HCT116 (cell line): ENCODE results near the gene SKI. TPM values are rescaled to one million over a fixed set of nuclear protein-coding genes. Genes with fewer than 3 reads are reported as not detected.

Experiments used
- ATAC-seq: fragments of 200-7000 bp; cut with Tn5 transposase; 2 replicates; pipeline ENCODE4 v1.9.1; 2020; ENCODE audit warnings: mild to moderate bottlenecking, moderate library complexity
- BruUV-seq: library from RNA; stranded (reverse); fragments of 400-500 nt; replicated peaks from 2 replicates; lab custom pipeline; 2021; lab: Mats Ljungman, UMichigan
- CTCF ChIA-PET: fragments of 300-600 bp; sonication (Branson Sonifier 250); formaldehyde crosslinking; loops from one replicate; lab custom pipeline; 2021; ENCODE audit warnings: antibody characterized with exemption; lab: Charles Lee
- POLR2A ChIA-PET: fragments of 300-600, 350-600 bp; sonication (Branson Sonifier 250); formaldehyde crosslinking; loops from one replicate; lab custom pipeline; 2021; ENCODE audit warnings: antibody characterized with exemption; lab: Charles Lee
- RAD21 ChIA-PET, 2 experiments: fragments of 300-600 bp; sonication (Branson Sonifier 250); formaldehyde crosslinking; loops; one replicate each; lab custom pipeline; 2023; ENCODE audit warnings: low total read pairs in 2 of 2; ENCODE audit not compliant: uncharacterized antibody in 2 of 2, unreplicated experiment in 2 of 2, low non-redundant PET in 1 of 2; lab: Charles Lee
- DNase-seq: peaks from one replicate; pipeline ENCODE4 v3.0.0-alpha.2; 2010; ENCODE audit warnings: low read depth, low spot score
- H2AFZ ChIP-seq: fragments of 200-600 bp; shearing (Covaris generic), sonication (generic); 2 replicates; pipeline ENCODE4 v1.6.1; 2017; ENCODE audit warnings: low read depth, mixed run types, mixed read lengths, antibody characterized with exemption, low read length; ENCODE audit not compliant: poor library complexity, severe bottlenecking
- H3K27ac ChIP-seq: 2 replicates; pipeline ENCODE4 v1.5.1; 2012; ENCODE audit warnings: low read depth, low read length
- H3K27me3 ChIP-seq: fragments of 200-600 bp; sonication (generic); 2 replicates; pipeline ENCODE4 v1.6.1; 2016; ENCODE audit warnings: mixed run types, low read length, mixed read lengths; ENCODE audit not compliant: insufficient read depth
- H3K36me3 ChIP-seq, 2 experiments: fragments of 200-500 bp in 1 of 2; fragments of 200-600 bp in 1 of 2; sonication (Bioruptor generic) in 1 of 2; sonication (generic) in 1 of 2; 2 replicates each; pipeline versions ENCODE4 v1.5.1 to v1.6.1; 2014 to 2016; ENCODE audit warnings: low read length in 2 of 2, inconsistent platforms in 1 of 2, mixed read lengths in 1 of 2, mixed run types in 1 of 2; ENCODE audit not compliant: insufficient read depth in 2 of 2, control insufficient read depth in 1 of 2
- H3K4me1 ChIP-seq, 2 experiments: fragments of 200-600 bp in 1 of 2; sonication (generic) in 1 of 2; 2 replicates each; pipeline versions ENCODE4 v1.5.1 to v1.6.1; 2012 to 2017; ENCODE audit warnings: low read length in 2 of 2, inconsistent platforms in 1 of 2, mild to moderate bottlenecking in 1 of 2, mixed read lengths in 1 of 2, mixed run types in 1 of 2, moderate library complexity in 1 of 2; ENCODE audit not compliant: insufficient read depth in 2 of 2, control insufficient read depth in 1 of 2
- H3K4me2 ChIP-seq: fragments of 200-600 bp; sonication (generic); 2 replicates; pipeline ENCODE4 v1.6.1; 2017; ENCODE audit warnings: mixed run types, low read length, mixed read lengths
- H3K4me3 ChIP-seq, 2 experiments: fragments of 200-600 bp in 1 of 2; sonication (generic) in 1 of 2; replicated peaks in 1 of 2; 2 replicates each; pipeline ENCODE4 v1.5.1; 2011 to 2016; ENCODE audit warnings: low read length in 2 of 2, control low read depth in 1 of 2, low read depth in 1 of 2, mild to moderate bottlenecking in 1 of 2, mixed read lengths in 1 of 2, mixed run types in 1 of 2
- H3K79me2 ChIP-seq: fragments of 200-600 bp; sonication (generic); 2 replicates; pipeline ENCODE4 v1.6.1; 2017; ENCODE audit warnings: mild to moderate bottlenecking, mixed run types, low read length, moderate library complexity, mixed read lengths; ENCODE audit not compliant: insufficient read depth
- H3K9ac ChIP-seq: fragments of 200-600 bp; sonication (generic); 2 replicates; pipeline ENCODE4 v1.6.1; 2016; ENCODE audit warnings: low read length, mixed read lengths
- H3K9me2 ChIP-seq: fragments of 200-600 bp; sonication (generic), shearing (Covaris generic); 2 replicates; pipeline ENCODE4 v1.6.1; 2017; ENCODE audit warnings: mixed run types, mild to moderate bottlenecking, moderate library complexity; ENCODE audit not compliant: insufficient read depth
- H3K9me3 ChIP-seq, 2 experiments: fragments of 200-500 bp in 1 of 2; fragments of 200-600 bp in 1 of 2; sonication (Bioruptor generic) in 1 of 2; sonication (generic) in 1 of 2; 2 replicates each; pipeline ENCODE4 v1.6.1; 2014 to 2017; ENCODE audit warnings: low read length in 2 of 2, mixed read lengths in 2 of 2, inconsistent platforms in 1 of 2, low read depth in 1 of 2, mild to moderate bottlenecking in 1 of 2, mixed run types in 1 of 2, moderate library complexity in 1 of 2; ENCODE audit not compliant: control insufficient read depth in 1 of 2, insufficient read depth in 1 of 2
- H4K20me1 ChIP-seq: fragments of 200-600 bp; sonication (generic), shearing (Covaris generic); 2 replicates; pipeline ENCODE4 v1.6.1; 2017; ENCODE audit warnings: mixed run types, mild to moderate bottlenecking, moderate library complexity; ENCODE audit not compliant: insufficient read depth
- CEBPB ChIP-seq: IDR thresholded peaks from 2 replicates; pipeline ENCODE4 v1.6.1; 2012; ENCODE audit warnings: low read depth
- EGR1 ChIP-seq: IDR thresholded peaks from 2 replicates; pipeline ENCODE4 v1.6.1; 2012; ENCODE audit warnings: low read depth
- ELF1 ChIP-seq: IDR thresholded peaks from 2 replicates; pipeline ENCODE4 v1.6.1; 2012; ENCODE audit warnings: low read depth, borderline replicate concordance
- EZH2 ChIP-seq: fragments of 200-600 bp; sonication (generic); IDR thresholded peaks from 2 replicates; pipeline ENCODE4 v1.6.1; 2017; ENCODE audit warnings: antibody characterized with exemption, mixed run types
- EZH2phosphoT487 ChIP-seq: fragments of 200-600 bp; IDR thresholded peaks from 2 replicates; pipeline ENCODE4 v1.6.1; 2018; ENCODE audit warnings: antibody characterized with exemption, borderline replicate concordance
- JUND ChIP-seq: IDR thresholded peaks from 2 replicates; pipeline ENCODE4 v1.6.1; 2012
- POLR2A ChIP-seq: IDR thresholded peaks from 2 replicates; pipeline ENCODE4 v1.7.0; 2011; ENCODE audit warnings: borderline replicate concordance; ENCODE audit not compliant: insufficient read depth, insufficient read length; ENCODE audit errors: extremely low read depth
- RAD21 ChIP-seq: IDR thresholded peaks from 2 replicates; pipeline ENCODE4 v1.6.1; 2012; ENCODE audit warnings: low read depth, mild to moderate bottlenecking
- SIN3A ChIP-seq: IDR thresholded peaks from 2 replicates; pipeline ENCODE4 v1.6.1; 2012; ENCODE audit warnings: low read depth
- SP1 ChIP-seq: IDR thresholded peaks from 2 replicates; pipeline ENCODE4 v1.6.1; 2012; ENCODE audit warnings: low read depth
- SRF ChIP-seq: IDR thresholded peaks from 2 replicates; pipeline ENCODE4 v1.6.1; 2012; ENCODE audit warnings: low read depth
- TCF7L2 ChIP-seq: IDR thresholded peaks from 2 replicates; pipeline ENCODE4 v1.7.0; 2011; ENCODE audit warnings: borderline replicate concordance, inconsistent platforms; ENCODE audit not compliant: insufficient read depth, insufficient read length; ENCODE audit errors: extremely low read depth
- YY1 ChIP-seq: IDR thresholded peaks from 2 replicates; pipeline ENCODE4 v1.6.1; 2011; ENCODE audit warnings: low read length, low read depth, moderate library complexity, mild to moderate bottlenecking; ENCODE audit not compliant: insufficient replicate concordance; ENCODE audit errors: extremely low read depth
- ZFX ChIP-seq: fragments of 450-650 bp; IDR thresholded peaks from 2 replicates; pipeline ENCODE4 v1.6.1; 2017
- ZNF274 ChIP-seq: fragments of 200-500 bp; sonication (Bioruptor generic); IDR thresholded peaks from 2 replicates; pipeline ENCODE4 v1.6.1; 2014; ENCODE audit warnings: mild to moderate bottlenecking, low read depth, low read length, inconsistent platforms
- intact Hi-C: fragments of 100-400 bp; cut with micrococcal nuclease; formaldehyde crosslinking; loops from 2 replicates; pipeline ENCODE4 v1.10.0; 2022
- total RNA-seq: library from RNA; stranded (reverse); gene quantifications from one replicate; pipeline ENCODE4 v1.2.1, GENCODE V29; 2021; ENCODE audit not compliant: unreplicated experiment
- TF ChIP-seq, protein P1 (sequence below): IDR thresholded peaks from 2 replicates; pipeline ENCODE4 v1.6.1; 2012
- TF ChIP-seq, protein P2 (sequence below): IDR thresholded peaks from 2 replicates; pipeline ENCODE4 v1.6.1; 2011; ENCODE audit warnings: mild to moderate bottlenecking, low read length, moderate library complexity; ENCODE audit not compliant: insufficient replicate concordance; ENCODE audit errors: extremely low read depth
- TF ChIP-seq, protein P3 (sequence below), 3 experiments: fragments of 200-600 bp in 1 of 3; sonication (generic) in 1 of 3; IDR thresholded peaks in 2 of 3; conservative IDR thresholded peaks in 1 of 3; 2 replicates each; pipeline ENCODE4 v1.5.1; 2012 to 2017; ENCODE audit warnings: low read depth in 2 of 3, low read length in 2 of 3, antibody characterized with exemption in 1 of 3, borderline replicate concordance in 1 of 3, control low read depth in 1 of 3, mild to moderate bottlenecking in 1 of 3, mixed read lengths in 1 of 3, mixed run types in 1 of 3, moderate library complexity in 1 of 3; ENCODE audit not compliant: insufficient read depth in 1 of 3

Gene SKI
- total RNA-seq, 1 experiment from 2014 or later = 56.2 TPM

DNA sequence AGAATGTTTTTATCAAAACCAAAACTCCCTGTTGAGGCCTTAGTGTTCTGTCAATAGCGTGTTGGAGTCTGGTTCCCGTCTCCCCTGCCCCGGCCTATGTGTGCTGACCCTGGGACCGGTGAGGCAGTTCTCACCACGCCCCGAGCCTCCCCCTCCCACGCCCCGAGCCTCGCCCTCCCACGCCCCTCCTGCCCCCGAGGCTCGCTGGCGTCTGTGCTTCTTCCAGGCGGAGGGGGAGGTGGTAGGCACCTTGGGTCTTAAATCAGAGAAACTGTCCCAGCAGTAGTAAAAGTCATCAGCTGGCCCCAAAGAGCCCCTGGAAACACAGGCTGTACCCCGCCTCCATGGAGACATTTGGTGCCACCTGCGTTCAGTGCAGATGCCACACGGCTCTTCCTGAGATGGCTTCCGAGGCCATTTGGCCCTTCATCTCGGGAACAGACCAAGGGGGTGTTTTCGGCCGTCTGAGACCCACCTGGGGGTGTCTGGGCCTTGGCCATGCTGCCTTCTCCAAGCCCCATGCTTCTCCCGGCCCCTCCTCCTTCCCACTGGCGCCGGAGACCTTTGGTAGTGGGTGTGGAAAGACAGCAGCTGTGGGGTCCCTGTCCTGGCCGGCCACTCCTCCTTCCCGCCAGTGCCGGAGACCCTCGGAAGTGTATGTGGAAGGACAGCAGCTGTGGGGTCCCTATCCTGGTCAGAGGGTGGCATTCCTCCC is 44.7 kb downstream of the SKI start:
- Histone ChIP-seq H4K20me1 (0 out of 2 replicates have a peak, but pooled peaks cover 4% of the 10 kb centered on the region), H3K27ac (no peak overlapping the region), H3K9ac (no peak overlapping the region), H3K9me2 (no peaks in the 10 kb centered on the region), H3K4me2 (no peak overlapping the region), H3K79me2 (peaks cover 99% of the 10 kb centered on the region), H3K4me1 (peaks cover 0 to 9% of the 10 kb centered on the region in 2 experiments; a peak in 1 of 4 replicates), H3K36me3 (no peaks in the 10 kb centered on the region; a peak in 2 of 4 replicates), H3K4me3 (no peak overlapping the region), H2AFZ (no peak overlapping the region), H3K9me3 (no peaks in the 10 kb centered on the region), H3K27me3 (no peaks in the 10 kb centered on the region)
- intact Hi-C loops = no loop called here
- ATAC-seq (no peak), DNase-seq (no peak)
- POLR2A ChIA-PET = no interaction called here
- TF ChIP-seq SRF (no peak), EGR1 (no peak), EZH2phosphoT487 (no peak), POLR2A (no peak), YY1 (no peak), SP1 (no peak), SIN3A (no peak), CEBPB (no peak), JUND (no peak), EZH2 (no peak), ZNF274 (no peak), ELF1 (no peak), RAD21 (no peak), ZFX (no peak), TCF7L2 (no peak)
- TF ChIP-seq, protein P1, sequence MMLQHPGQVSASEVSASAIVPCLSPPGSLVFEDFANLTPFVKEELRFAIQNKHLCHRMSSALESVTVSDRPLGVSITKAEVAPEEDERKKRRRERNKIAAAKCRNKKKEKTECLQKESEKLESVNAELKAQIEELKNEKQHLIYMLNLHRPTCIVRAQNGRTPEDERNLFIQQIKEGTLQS = no peak
- TF ChIP-seq, protein P2, sequence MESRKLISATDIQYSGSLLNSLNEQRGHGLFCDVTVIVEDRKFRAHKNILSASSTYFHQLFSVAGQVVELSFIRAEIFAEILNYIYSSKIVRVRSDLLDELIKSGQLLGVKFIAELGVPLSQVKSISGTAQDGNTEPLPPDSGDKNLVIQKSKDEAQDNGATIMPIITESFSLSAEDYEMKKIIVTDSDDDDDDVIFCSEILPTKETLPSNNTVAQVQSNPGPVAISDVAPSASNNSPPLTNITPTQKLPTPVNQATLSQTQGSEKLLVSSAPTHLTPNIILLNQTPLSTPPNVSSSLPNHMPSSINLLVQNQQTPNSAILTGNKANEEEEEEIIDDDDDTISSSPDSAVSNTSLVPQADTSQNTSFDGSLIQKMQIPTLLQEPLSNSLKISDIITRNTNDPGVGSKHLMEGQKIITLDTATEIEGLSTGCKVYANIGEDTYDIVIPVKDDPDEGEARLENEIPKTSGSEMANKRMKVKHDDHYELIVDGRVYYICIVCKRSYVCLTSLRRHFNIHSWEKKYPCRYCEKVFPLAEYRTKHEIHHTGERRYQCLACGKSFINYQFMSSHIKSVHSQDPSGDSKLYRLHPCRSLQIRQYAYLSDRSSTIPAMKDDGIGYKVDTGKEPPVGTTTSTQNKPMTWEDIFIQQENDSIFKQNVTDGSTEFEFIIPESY = no peak
- TF ChIP-seq, protein P3, sequence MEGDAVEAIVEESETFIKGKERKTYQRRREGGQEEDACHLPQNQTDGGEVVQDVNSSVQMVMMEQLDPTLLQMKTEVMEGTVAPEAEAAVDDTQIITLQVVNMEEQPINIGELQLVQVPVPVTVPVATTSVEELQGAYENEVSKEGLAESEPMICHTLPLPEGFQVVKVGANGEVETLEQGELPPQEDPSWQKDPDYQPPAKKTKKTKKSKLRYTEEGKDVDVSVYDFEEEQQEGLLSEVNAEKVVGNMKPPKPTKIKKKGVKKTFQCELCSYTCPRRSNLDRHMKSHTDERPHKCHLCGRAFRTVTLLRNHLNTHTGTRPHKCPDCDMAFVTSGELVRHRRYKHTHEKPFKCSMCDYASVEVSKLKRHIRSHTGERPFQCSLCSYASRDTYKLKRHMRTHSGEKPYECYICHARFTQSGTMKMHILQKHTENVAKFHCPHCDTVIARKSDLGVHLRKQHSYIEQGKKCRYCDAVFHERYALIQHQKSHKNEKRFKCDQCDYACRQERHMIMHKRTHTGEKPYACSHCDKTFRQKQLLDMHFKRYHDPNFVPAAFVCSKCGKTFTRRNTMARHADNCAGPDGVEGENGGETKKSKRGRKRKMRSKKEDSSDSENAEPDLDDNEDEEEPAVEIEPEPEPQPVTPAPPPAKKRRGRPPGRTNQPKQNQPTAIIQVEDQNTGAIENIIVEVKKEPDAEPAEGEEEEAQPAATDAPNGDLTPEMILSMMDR (IDR thresholded peaks at IDR 0.05 in 2 of 3, conservative IDR thresholded peaks at IDR 0.05 in 1 of 3; ENCODE audit: borderline replicate concordance in 1 of 3, insufficient read depth in 1 of 3, low read depth in 2 of 3, low read length in 2 of 3) = no peak
- CTCF ChIA-PET = no interaction called here
- RAD21 ChIA-PET = no interaction called here
- no TSS peak for BruUV-seq
